ENCODE results near the gene BORCS8.

The BORCS8 gene

GRCh38 chr19:19157808-19158207, 34.1 kb downstream of the BORCS8 start:
- no peak for ATAC-seq (ENCODE audit: low read depth)
- Histone ChIP-seq H3K27me3 (ENCODE audit: insufficient read depth, poor library complexity, severe bottlenecking) (no peaks in the 10 kb centered on the region), H3K4me1 (ENCODE audit: insufficient read depth, poor library complexity, severe bottlenecking) (no peaks in the 10 kb centered on the region), H3K9me3 (ENCODE audit: severe bottlenecking) (no peaks in the 10 kb centered on the region), H3K36me3 (ENCODE audit: low read depth) (no peaks in the 10 kb centered on the region; the same call in 1 of the 2 replicates), H3K27ac (ENCODE audit: poor library complexity, severe bottlenecking) (no peak overlapping the region), H3K4me3 (ENCODE audit: severe bottlenecking) (no peak overlapping the region)
- no peak for TF ChIP-seq CTCF (IDR thresholded peaks at IDR 0.05; ENCODE audit: poor library complexity, severe bottlenecking)
- no peak for DNase-seq (ENCODE audit: low spot score)

GRCh38 chr19:19155495-19156219, 36.3 kb downstream of the BORCS8 start:
- Histone ChIP-seq H3K27me3 (ENCODE audit: insufficient read depth, poor library complexity, severe bottlenecking) (no peaks in the 10 kb centered on the region), H3K4me3 (ENCODE audit: severe bottlenecking) (no peak overlapping the region), H3K36me3 (ENCODE audit: low read depth) (no peaks in the 10 kb centered on the region; the same call in 1 of the 2 replicates), H3K4me1 (ENCODE audit: insufficient read depth, poor library complexity, severe bottlenecking) (no peaks in the 10 kb centered on the region), H3K9me3 (ENCODE audit: severe bottlenecking) (no peaks in the 10 kb centered on the region), H3K27ac (ENCODE audit: poor library complexity, severe bottlenecking) (no peak overlapping the region)
- TF ChIP-seq CTCF (IDR thresholded peaks at IDR 0.05; ENCODE audit: poor library complexity, severe bottlenecking): no peak
- ATAC-seq (ENCODE audit: low read depth) (no peak), DNase-seq (ENCODE audit: low spot score) (no peak)

GRCh38 chr19:19154768-19155494, 37.0 kb downstream of the BORCS8 start:
- Histone ChIP-seq H3K27me3 (ENCODE audit: insufficient read depth, poor library complexity, severe bottlenecking) (no peaks in the 10 kb centered on the region), H3K9me3 (ENCODE audit: severe bottlenecking) (no peaks in the 10 kb centered on the region), H3K4me3 (ENCODE audit: severe bottlenecking) (no peak overlapping the region), H3K27ac (ENCODE audit: poor library complexity, severe bottlenecking) (no peak overlapping the region), H3K4me1 (ENCODE audit: insufficient read depth, poor library complexity, severe bottlenecking) (no peaks in the 10 kb centered on the region), H3K36me3 (ENCODE audit: low read depth) (no peaks in the 10 kb centered on the region; the same call in 1 of the 2 replicates)
- ATAC-seq (ENCODE audit: low read depth): no peak
- no peak for TF ChIP-seq CTCF (IDR thresholded peaks at IDR 0.05; ENCODE audit: poor library complexity, severe bottlenecking)
- no peak for DNase-seq (ENCODE audit: low spot score)

- DNase-seq (ENCODE audit: low spot score) (no peak), ATAC-seq (ENCODE audit: low read depth) (no peak)
- Histone ChIP-seq H3K4me3 (ENCODE audit: severe bottlenecking) (no peak overlapping the region), H3K4me1 (ENCODE audit: insufficient read depth, poor library complexity, severe bottlenecking) (no peaks in the 10 kb centered on the region), H3K9me3 (ENCODE audit: severe bottlenecking) (no peaks in the 10 kb centered on the region), H3K27ac (ENCODE audit: poor library complexity, severe bottlenecking) (no peak overlapping the region), H3K36me3 (ENCODE audit: low read depth) (no peaks in the 10 kb centered on the region; the same call in 1 of the 2 replicates), H3K27me3 (ENCODE audit: insufficient read depth, poor library complexity, severe bottlenecking) (no peaks in the 10 kb centered on the region)
- no peak for TF ChIP-seq CTCF (IDR thresholded peaks at IDR 0.05; ENCODE audit: poor library complexity, severe bottlenecking)
Observed at GRCh38 chr19:19152668-19153384, 39.1 kb downstream of the BORCS8 start.

Data from RWPE2 (cell line).